MM.1S (cell line): ENCODE measurements around the gene MACIR.

Experiments used
- EZH2phosphoT487 ChIP-seq: fragments of 300-600 bp; sonication (generic); IDR thresholded peaks from 2 replicates; pipeline ENCODE4 v1.6.1; 2018; ENCODE audit warnings: antibody characterized with exemption, low read length
- TF ChIP-seq, protein P1 (sequence below): fragments of 300-600 bp; sonication (generic); IDR thresholded peaks from 2 replicates; pipeline ENCODE4 v1.5.1; 2016; ENCODE audit warnings: antibody characterized with exemption, low read length, mixed read lengths

DNA sequence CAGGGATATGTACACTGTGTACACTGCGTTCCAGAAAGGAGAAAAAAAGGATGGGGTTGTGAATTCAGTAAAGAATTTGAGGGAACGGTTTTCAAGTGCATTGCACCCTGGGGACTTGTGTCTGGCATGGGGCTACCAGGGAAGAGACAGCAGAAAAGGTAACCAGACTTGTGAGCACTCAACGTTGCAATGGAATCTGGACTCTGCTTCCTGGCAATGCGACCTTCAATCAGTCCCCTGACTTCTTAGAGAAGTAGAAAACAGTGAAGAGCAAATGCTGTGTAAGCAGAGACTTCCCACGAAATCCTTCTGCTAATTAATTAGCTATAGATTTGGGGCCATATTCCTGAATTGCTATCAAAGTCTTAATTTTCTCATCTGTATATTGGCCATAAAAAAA lies 36.3 kb downstream of the MACIR start:
- TF ChIP-seq EZH2phosphoT487, result no peak
- TF ChIP-seq, protein P1, sequence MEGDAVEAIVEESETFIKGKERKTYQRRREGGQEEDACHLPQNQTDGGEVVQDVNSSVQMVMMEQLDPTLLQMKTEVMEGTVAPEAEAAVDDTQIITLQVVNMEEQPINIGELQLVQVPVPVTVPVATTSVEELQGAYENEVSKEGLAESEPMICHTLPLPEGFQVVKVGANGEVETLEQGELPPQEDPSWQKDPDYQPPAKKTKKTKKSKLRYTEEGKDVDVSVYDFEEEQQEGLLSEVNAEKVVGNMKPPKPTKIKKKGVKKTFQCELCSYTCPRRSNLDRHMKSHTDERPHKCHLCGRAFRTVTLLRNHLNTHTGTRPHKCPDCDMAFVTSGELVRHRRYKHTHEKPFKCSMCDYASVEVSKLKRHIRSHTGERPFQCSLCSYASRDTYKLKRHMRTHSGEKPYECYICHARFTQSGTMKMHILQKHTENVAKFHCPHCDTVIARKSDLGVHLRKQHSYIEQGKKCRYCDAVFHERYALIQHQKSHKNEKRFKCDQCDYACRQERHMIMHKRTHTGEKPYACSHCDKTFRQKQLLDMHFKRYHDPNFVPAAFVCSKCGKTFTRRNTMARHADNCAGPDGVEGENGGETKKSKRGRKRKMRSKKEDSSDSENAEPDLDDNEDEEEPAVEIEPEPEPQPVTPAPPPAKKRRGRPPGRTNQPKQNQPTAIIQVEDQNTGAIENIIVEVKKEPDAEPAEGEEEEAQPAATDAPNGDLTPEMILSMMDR, result no peak
